LoVo (cell line): ENCODE measurements around the gene AKAP1.
A peak's percentile ranks its signal among the peaks of the same experiment; 100 is the strongest.

Experiments used
- DNase-seq: peaks from one replicate; pipeline ENCODE4 v3.0.0-alpha.2; 2016; ENCODE audit warnings: low spot score

AKAP1 gene

DNA sequence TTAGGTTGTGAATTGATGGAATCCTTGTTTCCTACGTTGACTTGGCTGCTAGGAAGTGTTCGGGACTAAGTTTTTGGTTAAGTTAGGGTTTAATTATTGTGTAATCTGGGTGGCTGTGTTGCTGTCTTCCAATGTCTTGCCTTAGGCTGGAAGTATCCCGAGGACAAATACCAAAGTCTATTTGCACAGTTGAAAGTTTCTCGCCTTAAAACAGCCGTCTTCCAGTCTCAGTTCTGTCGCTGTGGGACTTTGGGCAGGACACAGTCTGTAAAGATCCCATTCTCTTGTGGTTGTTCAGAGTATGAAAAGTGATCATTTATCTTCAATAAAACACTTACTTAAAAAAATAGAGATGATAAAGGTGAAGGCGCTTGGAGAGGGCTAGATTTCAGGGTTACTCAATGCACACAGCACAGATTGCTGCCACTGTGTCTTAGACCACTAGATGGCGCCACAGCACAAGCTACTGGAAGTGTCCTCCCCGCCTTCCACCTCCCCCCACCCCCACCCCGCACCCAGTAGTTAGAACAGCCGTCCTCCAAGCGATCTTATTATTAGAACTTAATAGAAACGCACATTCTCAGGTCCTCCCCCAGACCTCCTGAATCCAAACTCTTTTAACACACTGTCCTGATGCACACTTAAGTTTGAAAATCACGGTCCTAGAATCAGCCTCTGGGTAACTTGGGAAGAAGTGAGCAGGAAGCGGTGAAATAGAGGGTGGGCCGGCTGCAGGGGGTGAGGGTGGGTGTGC is 45.8 kb downstream of the AKAP1 start:
- peak; percentile 81 for DNase-seq

DNA sequence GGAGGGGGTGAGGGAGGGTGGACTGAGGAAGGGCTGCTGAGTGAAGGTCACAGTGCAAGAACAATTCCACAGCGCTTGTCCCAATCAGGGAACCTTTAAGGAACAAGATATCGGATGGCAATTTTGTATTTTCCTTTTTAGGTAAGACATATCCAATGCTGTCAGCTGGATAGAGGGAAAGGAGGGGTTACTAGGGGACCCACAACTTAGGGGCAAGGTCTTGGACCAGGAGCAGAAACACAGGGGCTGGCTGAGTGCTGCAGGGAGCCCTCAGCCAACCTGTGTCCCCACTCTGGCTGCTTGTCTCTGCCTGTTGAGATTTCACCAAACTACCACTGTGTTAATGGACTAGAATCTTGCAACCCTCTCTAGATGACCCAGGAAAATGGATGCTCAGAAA is 47.6 kb downstream of the AKAP1 start:
- DNase-seq = no peak

DNA sequence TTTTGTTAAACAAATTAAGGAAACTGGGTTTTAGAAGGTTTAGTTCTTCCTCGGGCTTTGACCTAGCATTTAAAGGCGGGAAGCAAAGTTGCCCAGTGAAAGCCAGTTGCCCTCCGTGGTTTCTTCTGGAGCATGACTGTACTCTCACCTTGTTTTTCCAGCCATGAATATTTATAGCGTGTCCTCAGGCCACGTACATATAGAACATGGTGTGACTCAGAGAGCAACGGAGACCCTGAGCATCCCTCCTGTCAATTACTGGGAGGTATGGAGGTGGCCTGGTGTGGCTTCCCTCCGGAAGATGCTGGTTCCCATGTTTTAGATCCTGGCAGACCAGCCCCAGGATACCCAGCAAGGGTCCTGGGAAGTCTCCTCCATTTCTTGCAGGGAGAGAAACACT is 48.4 kb downstream of the AKAP1 start:
- DNase-seq = no peak

DNA sequence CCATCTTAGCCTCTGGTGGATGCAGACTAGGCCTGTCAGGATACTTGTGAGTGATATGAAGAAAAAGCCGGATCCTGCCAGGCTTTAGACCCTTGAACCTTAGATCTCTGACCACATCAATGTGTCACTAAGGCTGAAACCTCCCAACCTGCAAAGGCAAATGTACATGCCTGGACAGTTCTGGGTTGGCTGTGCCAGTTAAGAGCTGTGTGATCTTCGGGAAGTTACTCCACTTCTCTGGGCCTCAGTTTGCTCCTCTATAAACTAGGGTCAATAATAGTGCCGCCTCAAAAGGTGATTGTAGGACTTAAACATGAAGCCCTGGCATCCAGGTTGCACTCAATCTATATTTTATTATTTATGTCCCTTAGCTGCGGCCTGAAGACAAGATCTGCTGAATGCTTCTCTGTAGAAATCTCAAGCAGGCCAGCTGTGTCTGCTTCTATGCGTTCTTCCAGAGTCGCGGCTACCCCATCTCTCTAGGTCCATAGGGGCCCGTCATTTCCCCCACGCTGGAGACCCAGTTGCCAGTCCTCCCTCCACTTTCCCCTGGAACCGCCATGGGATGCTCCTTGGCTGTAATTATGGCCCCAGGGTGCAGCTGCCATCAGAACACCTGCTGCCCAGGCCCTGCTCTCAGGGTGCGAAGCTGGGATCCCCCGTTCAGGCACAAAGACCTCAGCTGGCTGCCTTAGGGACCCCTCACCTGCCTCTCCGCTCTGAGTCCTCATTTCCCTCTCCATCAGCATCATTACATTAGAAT is 50.2 kb downstream of the AKAP1 start:
- no peak for DNase-seq

DNA sequence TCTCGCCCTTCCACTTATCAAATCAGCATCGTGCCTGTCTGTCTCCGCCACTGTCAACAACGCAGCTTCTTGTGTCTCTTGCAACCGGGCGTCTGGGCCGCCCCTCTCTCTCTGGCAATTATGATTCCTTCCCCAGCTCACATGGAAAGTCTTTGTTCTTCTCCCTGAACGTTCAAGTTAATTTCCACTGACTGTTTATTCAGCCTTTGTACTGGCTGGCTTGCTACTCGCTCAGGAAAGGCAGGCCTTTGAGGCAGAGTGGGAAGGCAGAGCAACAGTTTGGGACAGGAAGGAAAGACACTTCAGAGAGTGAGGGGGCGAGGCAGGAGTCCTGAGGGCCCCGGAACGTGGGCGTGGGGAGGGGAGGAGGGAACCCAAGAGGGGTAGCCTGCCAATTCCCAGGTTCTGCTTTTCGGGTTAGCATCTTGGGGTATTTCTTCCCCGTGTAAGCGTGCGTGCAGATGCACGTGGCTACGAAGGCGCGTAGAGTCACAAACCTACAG is 50.8 kb downstream of the AKAP1 start:
- DNase-seq = no peak

DNA sequence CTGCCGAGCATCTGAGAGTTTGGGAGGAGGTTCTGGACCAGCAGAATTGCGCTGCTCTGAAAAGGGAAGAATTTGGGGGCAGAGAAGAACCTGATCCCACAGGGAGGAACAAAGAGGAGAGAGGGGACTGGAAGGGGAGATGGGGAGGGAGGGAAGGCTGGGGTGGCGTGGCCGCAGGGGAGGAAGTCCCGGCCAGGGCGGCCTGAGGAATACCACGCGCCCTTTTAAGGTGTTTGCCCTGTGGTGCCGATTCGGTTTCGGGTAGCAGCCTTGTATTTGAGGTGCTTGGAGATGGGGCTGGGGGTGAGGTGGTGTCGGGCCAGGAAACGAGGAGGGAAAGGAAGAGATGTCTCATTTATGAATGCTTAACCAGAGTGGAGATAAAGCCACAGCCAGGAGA is 51.3 kb downstream of the AKAP1 start:
- no peak for DNase-seq

DNA sequence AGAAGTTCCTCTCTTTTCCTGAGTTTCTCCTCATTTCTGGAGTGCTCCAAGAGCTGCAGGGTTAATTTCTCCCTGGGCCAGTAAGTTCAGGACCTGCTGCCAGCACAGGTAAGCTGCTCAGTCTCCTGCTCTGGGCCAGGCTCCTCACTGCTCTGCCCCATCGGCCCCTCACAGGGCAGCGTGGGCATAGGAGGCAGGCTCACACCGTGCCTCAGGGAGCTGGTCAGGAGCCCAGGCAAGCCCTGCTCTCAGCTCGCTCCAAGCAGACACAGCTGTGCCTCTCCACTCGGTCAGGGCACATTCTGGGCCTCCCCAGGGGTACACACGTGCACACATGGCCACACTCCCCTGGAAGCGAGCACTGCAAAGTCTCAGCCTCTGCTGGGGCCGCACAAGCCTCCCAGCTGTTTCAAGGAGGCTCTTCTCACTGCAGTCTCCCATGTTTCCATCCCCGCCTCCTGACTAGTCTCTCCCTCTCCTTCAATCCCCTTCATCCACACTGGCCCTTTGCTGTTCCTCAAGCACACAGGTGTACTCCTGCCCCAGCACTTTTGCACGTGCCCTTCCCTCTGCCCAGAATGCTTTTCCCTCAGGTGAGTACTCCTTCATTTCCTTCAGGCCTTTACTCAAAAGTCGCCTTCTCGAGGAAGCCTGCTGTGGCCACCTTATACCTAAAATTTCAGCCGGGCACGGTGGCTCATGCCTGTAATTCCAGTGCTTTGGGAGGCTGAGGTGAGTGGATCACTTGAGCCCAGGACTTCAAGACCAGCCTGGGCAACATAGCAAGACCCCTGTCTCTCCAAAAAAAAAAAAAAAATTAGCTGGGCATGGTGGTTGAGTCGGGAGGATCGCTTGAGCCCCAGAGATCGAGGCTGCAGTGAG is 53.2 kb downstream of the AKAP1 start:
- DNase-seq = no peak

DNA sequence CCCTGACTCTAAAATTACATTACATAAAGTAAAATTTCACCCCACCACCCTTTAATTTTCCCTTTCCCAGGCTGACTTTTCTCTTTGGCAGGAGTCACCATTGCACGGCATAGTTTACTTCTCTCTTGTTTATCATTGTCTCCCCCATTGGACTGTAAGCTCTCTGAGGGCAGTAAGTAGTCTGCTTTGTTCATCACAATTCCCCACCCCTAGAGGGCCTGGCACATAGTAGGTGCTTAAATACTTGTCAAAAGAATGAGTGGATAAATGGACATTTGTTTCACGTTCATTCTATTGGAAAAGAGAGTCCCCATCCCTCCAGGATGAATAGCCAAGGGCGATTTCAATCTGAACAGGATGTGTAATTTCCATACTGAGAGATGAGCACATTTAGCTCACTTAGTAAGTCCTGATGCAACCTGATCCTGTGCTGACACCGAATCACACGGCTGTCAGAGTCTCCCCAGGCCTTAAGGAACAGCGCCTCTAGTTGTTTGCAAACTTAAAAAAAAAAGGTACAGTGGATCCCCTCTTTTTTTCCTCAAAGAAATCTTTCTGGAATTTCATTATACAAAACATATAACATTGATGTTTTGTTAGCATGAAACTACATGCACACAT is 54.0 kb downstream of the AKAP1 start:
- no peak for DNase-seq

DNA sequence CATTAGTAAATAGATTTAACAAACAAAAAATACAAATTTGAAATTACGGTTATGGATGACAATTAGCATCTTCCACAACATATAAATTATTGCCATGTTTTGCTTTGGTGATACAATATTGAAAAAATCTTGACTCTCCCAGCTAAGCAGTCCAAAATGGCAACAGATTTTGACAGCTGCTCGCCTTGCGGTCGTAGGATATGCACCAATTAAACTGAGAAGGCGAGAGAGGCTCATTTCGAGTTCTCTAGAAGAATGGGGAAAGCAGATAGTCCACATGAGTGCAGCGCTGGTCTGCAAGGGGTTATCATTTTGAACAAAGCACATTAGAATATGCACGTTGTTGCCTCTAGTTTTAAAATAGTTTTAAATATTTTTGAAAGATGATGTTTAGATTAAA is 55.3 kb downstream of the AKAP1 start:
- DNase-seq = no peak

DNA sequence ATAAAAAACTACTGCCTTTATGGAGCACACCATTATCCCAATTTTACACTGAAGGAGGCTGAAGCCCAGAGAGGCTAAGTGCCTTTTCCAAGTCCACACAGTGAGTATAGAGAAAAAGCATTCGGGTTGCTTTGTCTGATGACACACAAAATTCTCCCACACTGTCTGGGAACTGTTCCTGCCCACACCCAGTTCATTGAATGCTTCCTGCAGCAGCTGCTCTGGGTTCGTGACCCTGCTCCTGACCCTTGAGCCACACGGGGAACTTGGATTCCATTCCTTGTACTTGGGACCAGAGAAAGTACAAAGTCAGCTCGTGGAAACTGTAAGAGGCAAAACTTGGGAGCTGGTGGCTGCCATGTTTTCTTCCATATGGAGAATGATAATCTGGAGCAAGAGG is 57.9 kb downstream of the AKAP1 start:
- no peak for DNase-seq

DNA sequence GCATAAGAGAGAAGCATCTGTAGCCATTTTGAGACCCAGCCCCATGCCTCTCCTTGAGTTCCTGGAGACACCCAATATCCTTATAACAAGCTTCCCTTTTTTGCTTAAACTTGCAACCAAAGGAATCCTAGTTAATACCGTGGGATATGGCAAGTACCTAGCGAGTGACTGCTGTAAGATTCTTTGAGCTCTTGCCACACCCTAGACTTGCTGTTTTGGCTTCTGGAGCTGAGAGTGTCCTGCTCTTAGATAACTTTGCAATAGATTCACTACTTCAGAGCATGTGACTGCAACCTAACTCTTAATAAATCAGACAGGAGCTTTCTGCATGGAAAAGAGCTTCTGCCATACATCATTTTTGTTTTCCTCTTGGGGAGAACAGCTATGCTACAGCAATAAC is 58.3 kb downstream of the AKAP1 start:
- no peak for DNase-seq

DNA sequence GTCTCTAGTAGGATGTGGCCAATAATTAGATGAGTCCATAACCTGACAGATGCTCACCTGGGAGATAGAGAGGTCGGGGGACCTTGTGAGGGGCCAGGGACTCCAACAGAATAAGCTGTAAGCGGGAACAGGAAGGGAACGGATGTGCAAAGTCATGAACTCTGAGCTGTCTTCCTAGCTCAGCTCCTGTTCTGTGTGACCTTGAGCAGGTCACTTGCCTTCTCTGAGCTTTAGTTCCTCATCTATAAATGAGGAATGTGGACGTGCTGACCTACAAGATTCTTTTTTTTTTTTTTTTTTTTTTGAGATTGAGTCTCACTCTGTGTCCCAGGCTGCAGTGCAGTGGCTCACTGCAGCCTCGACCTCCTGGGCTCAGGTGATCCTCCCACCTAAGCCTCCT is 58.9 kb downstream of the AKAP1 start:
- DNase-seq = no peak

DNA sequence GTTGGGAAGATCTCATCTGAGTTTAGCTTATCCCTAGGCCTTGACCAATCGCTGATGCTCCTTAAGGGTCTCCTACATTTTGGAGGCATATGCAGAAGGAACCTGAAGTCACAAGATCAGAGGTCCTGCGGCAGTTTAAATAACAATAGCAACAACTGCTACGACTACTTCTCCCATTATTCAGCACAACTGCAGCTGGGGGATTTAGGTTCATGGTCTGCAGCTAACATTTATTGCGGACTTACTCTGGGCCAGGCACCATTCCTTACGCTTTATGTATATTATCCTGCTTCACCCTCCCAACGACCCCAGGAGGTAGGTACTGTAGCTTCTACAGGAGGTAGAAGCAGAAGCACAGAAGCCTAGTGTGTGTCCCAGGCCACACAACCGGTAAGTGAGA is 59.5 kb downstream of the AKAP1 start:
- no peak for DNase-seq

DNA sequence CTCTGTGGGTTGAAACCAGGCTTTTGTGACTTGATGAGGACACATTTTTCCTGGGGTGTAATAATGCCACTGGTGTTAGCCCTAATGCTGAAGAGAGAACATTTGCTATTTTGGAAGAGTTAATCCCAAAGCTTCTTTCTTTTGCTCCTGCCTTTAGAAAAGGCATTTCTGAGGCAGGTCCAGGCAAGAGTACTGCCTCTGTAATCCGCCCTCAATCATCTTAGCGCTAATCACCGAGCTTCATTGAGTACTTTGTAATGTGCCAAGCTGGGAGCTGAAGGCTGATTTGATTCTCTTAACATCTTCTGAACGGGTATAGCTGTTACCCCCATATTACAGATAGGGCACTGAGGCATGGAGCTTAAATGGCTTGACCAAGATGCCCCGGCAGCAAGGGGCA is 60.3 kb downstream of the AKAP1 start:
- DNase-seq = no peak

DNA sequence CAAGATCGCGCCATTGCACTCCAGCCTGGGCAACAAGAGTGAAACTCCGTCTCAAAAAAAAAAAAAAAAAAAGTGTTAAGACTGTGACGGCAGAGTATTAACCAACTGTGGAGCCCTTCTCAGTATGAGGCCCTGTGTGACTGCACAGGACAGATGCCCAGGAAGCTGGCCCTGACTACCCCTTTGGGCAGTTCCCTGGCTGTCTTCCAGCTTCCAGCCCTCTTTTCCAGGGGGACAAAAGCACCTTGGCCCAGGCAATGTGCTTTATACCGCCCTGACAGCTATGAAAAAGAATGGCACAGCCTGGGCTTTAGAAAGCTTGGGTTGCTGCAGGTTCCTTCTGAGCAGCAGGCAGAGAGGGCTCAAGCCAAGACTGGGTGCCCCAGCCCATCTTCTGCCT is 61.2 kb downstream of the AKAP1 start:
- DNase-seq = no peak

DNA sequence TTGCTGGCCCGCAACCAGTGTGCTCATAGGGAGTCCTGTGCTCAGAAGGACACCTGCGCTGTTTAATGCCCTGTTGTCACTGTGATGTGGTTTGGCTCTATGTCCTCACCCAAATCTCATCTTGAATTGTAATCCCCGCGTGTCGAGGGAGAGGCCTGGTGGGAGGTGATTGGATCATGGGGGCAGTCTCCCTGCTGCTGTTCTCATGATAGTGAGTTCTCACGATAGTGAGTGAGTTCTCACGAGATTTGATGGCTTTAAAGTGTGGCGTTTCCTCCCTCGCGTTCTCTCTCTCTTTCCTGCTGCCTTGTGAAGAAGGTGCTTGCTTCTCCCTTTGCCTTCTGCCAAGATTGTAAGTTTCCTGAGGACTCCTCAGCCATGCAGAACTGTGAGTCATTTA is 66.8 kb downstream of the AKAP1 start:
- no peak for DNase-seq

DNA sequence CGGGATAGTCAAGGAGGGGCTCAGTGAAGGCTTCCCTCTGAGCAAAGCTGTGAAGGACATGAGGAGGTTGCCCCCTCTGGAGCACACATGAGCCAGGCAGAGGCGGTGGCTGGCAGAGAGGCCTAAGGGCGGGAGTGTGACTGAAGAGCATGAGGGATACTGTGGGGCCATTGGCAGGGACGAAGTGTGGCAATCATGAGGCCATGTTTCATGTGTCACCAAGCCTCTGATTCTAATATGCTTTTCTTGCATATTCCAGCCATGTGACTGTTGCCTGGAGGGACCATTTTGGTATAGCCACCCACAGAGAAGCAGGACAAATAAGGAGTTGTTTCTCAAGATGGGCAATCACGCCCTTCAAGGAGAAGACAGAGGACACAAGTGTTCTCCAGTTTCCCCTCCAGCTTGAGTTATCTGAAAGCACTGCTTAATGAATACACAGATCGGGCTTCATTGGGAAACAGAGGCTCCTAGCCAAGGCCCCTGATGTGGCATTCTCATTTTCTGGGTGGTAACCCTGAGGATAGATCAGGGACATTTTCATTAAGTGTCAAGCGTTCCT is 68.0 kb downstream of the AKAP1 start:
- no peak for DNase-seq

DNA sequence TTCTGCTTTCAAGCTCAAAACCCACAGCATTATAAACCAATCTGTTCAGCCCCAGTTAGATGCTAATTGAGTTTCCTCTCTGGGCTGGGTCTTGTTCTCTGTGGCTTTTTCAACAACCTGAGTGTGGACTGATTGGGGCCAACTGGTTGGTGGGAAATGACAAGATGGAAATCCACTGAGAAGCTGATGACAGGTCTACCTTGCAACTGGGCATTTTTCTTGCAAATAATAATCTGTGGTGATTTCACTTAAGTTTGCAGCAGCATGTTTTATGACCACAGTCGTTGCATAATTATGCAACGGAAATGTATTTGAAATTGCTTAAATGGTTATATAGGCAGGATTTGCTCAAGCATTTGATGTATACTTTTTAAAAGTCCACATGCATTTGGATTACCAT is 69.9 kb downstream of the AKAP1 start:
- no peak for DNase-seq

DNA sequence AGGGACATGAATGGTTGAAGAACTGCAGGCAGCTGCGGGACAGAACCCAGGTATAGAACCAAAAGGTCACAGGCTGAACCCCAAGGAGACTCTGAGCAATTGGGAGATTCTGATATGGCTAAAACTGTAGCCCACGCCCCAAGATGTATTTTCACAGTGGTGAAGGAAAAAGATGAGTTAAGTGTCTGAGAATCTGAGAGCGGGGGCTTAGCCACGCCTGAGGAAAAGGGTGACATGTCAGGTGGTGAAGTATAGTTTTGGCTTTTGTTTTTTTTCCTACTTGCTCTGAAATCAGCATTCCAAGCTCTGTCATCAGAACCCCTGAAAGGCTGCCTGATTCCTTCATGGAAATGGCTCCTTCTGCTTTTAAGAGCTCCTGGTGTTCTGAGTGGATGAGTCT is 73.3 kb downstream of the AKAP1 start:
- no peak for DNase-seq

DNA sequence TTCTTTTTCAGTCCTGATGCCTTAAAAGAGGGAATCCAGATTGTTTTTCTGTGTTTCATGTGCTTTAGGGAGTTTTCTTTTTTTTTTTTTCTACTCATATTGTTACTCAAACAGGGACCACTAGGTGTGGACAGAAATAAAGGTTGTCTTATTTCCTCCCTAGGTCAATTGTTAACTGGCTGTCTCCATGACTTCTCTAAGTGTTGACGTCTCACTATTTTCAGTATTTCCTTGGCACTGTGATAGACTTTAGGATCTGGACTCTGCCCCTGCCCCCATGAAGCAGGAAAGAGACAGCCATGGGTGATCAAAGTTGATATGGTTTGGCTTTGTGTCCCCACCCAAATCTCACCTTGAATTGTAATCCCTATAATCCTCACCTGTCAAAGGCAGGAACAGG is 73.7 kb downstream of the AKAP1 start:
- DNase-seq = no peak

DNA sequence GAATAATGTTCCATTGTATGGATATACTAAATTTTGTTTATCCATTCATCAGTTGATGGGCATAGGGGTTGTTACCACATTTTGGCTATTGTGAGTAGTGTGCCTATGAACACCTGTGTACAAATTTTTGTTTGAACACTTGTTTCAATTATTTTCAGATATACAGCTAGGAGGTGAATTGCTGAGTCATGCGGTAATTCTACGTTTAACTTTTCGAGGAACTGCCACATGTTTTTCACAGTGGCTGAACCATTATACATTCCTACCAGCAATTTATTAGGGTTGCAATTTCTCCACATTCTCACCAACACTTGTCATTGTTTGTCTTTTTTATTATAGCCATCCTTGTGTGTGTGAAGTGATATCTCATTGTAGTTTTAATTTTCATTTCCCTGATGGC is 75.6 kb downstream of the AKAP1 start:
- DNase-seq = no peak

DNA sequence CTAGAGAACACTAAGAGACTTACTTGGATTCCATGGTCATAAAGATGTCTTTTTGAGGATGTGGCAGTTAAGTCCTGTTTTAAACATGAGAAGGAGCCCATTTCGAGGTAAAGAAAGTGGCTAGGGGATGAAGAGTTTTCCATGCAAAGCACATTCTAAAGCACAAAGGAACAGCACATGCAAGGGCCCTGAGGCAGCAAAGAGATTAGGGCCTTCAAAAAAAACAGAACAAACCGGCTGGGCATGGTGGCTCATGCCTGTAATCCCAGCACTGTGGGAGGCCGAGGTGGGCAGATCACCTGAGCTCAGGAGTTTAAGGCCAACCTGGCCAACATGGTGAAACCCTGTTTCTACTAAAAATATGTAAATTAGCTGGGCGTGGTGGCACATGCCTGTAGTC is 79.8 kb downstream of the AKAP1 start:
- DNase-seq = no peak
